Measurements from ENCODE around the gene APBA2.
A peak's percentile ranks its signal among the peaks of the same experiment; 100 is the strongest.

The APBA2 gene

GRCh38 chr15:28911310-28911931, 25.6 kb downstream of the APBA2 start:
- peaks cover 7 to 10% of the 10 kb centered on the region in 2 donors for H3K9me3 ChIP-seq (replicated peaks in 1 of 2; ENCODE audit: control insufficient read depth in 2 of 2, insufficient read depth in 1 of 2, low read depth in 1 of 2, low read length in 2 of 2)
- H3K14ac ChIP-seq (ENCODE audit: low read length): no peak overlapping the region
- no peak overlapping the region for H3K4me3 ChIP-seq (ENCODE audit: low read length in 2 of 2)
- H3K18ac ChIP-seq (ENCODE audit: low read length): no peak overlapping the region
- no peaks in the 10 kb centered on the region for H3K27me3 ChIP-seq (ENCODE audit: control insufficient read depth in 3 of 3, insufficient read depth in 3 of 3, low read depth in 1 of 3, low read length in 3 of 3)
- peaks cover 8 to 12% of the 10 kb centered on the region in 2 donors for H3K36me3 ChIP-seq (replicated peaks in 1 of 2; ENCODE audit: control insufficient read depth in 2 of 2, insufficient read depth in 2 of 2, low read length in 2 of 2)
- no peak overlapping the region for H4K8ac ChIP-seq (ENCODE audit: low read depth, low read length)
- no peak overlapping the region for H3K4ac ChIP-seq (ENCODE audit: low read length)
- H3K4me1 ChIP-seq (ENCODE audit: control insufficient read depth in 2 of 2, insufficient read depth in 1 of 2, low read depth in 1 of 2, low read length in 2 of 2): peaks cover 15 to 19% of the 10 kb centered on the region in 2 donors
- WGBS, 2 donors (ENCODE audit: extremely low coverage in 2 of 2, insufficient read length in 2 of 2, insufficient replicate concordance in 1 of 2): no CpG with 5 or more reads among the region's 8 CpGs
- no peak overlapping the region for H3K4me2 ChIP-seq (ENCODE audit: insufficient read depth, low read length, poor library complexity, severe bottlenecking)
- H2BK5ac ChIP-seq (ENCODE audit: low read length): no peak overlapping the region
- H3K9ac ChIP-seq (ENCODE audit: low read depth, low read length, poor library complexity): no peak overlapping the region
- no peak overlapping the region for H4K91ac ChIP-seq (ENCODE audit: low read depth, low read length, poor library complexity)
- no peak overlapping the region for H3K27ac ChIP-seq (replicated peaks; ENCODE audit: low read length)
- no peak overlapping the region for H3K23ac ChIP-seq (ENCODE audit: low read depth, low read length, poor library complexity)
- H2BK12ac ChIP-seq (ENCODE audit: low read length): no peak overlapping the region
- no peak overlapping the region for H2AFZ ChIP-seq (ENCODE audit: low read length)
- H2AK5ac ChIP-seq (ENCODE audit: low read depth, low read length): no peak overlapping the region
- no peak overlapping the region for H2BK120ac ChIP-seq (ENCODE audit: low read depth, low read length)
- DNase-seq (ENCODE audit: low spot score): no peak
- H2BK15ac ChIP-seq (ENCODE audit: low read length): no peak overlapping the region
- H3K79me1 ChIP-seq (ENCODE audit: low read depth, low read length): peaks cover 14% of the 10 kb centered on the region

- H2BK15ac ChIP-seq (ENCODE audit: low read length): no peak overlapping the region
- no peak overlapping the region for H3K18ac ChIP-seq (ENCODE audit: low read length)
- H4K91ac ChIP-seq (ENCODE audit: low read depth, low read length, poor library complexity): no peak overlapping the region
- H3K27me3 ChIP-seq (ENCODE audit: control insufficient read depth in 3 of 3, insufficient read depth in 3 of 3, low read depth in 1 of 3, low read length in 3 of 3): no peaks in the 10 kb centered on the region
- H2AK5ac ChIP-seq (ENCODE audit: low read depth, low read length): no peak overlapping the region
- peak overlapping the region; percentile 8 for H3K23ac ChIP-seq (ENCODE audit: low read depth, low read length, poor library complexity)
- H3K9ac ChIP-seq (ENCODE audit: low read depth, low read length, poor library complexity): no peak overlapping the region
- peaks cover 8 to 12% of the 10 kb centered on the region in 2 donors for H3K36me3 ChIP-seq (replicated peaks in 1 of 2; ENCODE audit: control insufficient read depth in 2 of 2, insufficient read depth in 2 of 2, low read length in 2 of 2)
- WGBS, 2 donors (ENCODE audit: extremely low coverage in 2 of 2, insufficient read length in 2 of 2, insufficient replicate concordance in 1 of 2): no CpG with 5 or more reads among the region's 2 CpGs
- peaks cover 15 to 19% of the 10 kb centered on the region in 2 donors for H3K4me1 ChIP-seq (ENCODE audit: control insufficient read depth in 2 of 2, insufficient read depth in 1 of 2, low read depth in 1 of 2, low read length in 2 of 2)
- no peak overlapping the region for H3K27ac ChIP-seq (replicated peaks; ENCODE audit: low read length)
- no peak overlapping the region for H3K4me3 ChIP-seq (ENCODE audit: low read length in 2 of 2)
- H3K4ac ChIP-seq (ENCODE audit: low read length): no peak overlapping the region
- peaks cover 14% of the 10 kb centered on the region for H3K79me1 ChIP-seq (ENCODE audit: low read depth, low read length)
- H4K8ac ChIP-seq (ENCODE audit: low read depth, low read length): no peak overlapping the region
- H2BK5ac ChIP-seq (ENCODE audit: low read length): no peak overlapping the region
- no peak overlapping the region for H2BK120ac ChIP-seq (ENCODE audit: low read depth, low read length)
- no peak overlapping the region for H2AFZ ChIP-seq (ENCODE audit: low read length)
- H2BK12ac ChIP-seq (ENCODE audit: low read length): no peak overlapping the region
- no peak overlapping the region for H3K4me2 ChIP-seq (ENCODE audit: insufficient read depth, low read length, poor library complexity, severe bottlenecking)
- H3K14ac ChIP-seq (ENCODE audit: low read length): no peak overlapping the region
- DNase-seq (ENCODE audit: low spot score): no peak
- peaks cover 6% of the 10 kb centered on the region in 2 donors for H3K9me3 ChIP-seq (replicated peaks in 1 of 2; ENCODE audit: control insufficient read depth in 2 of 2, insufficient read depth in 1 of 2, low read depth in 1 of 2, low read length in 2 of 2)
These were observed 26.6 kb downstream of the APBA2 start for GRCh38 chr15:28912422-28912821.

DNA sequence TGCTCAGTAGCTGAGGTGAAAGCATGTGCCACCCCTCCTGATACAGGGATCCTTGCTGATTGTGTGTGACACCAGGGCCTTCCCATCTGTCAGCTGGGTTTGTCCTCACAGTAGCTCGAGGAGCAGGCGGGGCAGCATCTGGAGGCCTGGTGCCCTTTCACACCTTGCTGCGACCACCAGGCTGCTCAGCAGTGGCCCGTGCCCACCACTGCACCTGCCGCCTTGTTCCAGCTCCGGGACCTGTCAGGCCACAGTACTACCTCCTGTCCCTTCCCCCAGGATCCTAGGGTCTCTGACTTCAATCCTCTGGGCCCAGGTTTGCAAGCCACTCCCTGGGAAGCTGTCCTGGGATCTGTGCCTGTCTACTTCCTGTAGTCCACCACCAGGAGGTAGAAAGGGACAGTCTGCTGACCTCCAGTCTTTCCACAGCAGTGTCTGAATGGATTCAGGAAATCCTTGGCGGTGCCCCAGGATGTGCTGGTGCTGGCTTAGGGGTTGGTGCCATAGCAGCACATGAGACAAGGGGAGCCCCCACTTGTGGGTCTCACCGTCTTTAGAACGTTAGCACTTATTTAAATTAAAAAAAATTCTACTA, 27.5 kb downstream of the APBA2 start:
- H2AK5ac ChIP-seq (ENCODE audit: low read depth, low read length): no peak overlapping the region
- no peak overlapping the region for H3K4ac ChIP-seq (ENCODE audit: low read length)
- no peak overlapping the region for H3K4me3 ChIP-seq (ENCODE audit: low read length in 2 of 2)
- peaks cover 0 to 3% of the 10 kb centered on the region in 2 donors for H3K9me3 ChIP-seq (replicated peaks in 1 of 2; ENCODE audit: control insufficient read depth in 2 of 2, insufficient read depth in 1 of 2, low read depth in 1 of 2, low read length in 2 of 2)
- H3K4me1 ChIP-seq (ENCODE audit: control insufficient read depth in 2 of 2, insufficient read depth in 1 of 2, low read depth in 1 of 2, low read length in 2 of 2): peaks cover 19 to 21% of the 10 kb centered on the region in 2 donors
- no peak overlapping the region for H2BK15ac ChIP-seq (ENCODE audit: low read length)
- H2BK5ac ChIP-seq (ENCODE audit: low read length): no peak overlapping the region
- H4K8ac ChIP-seq (ENCODE audit: low read depth, low read length): no peak overlapping the region
- H3K4me2 ChIP-seq (ENCODE audit: insufficient read depth, low read length, poor library complexity, severe bottlenecking): no peak overlapping the region
- H3K36me3 ChIP-seq (replicated peaks in 1 of 2; ENCODE audit: control insufficient read depth in 2 of 2, insufficient read depth in 2 of 2, low read length in 2 of 2): peaks cover 6 to 12% of the 10 kb centered on the region in 2 donors
- no peak overlapping the region for H3K27ac ChIP-seq (replicated peaks; ENCODE audit: low read length)
- no peak overlapping the region for H2AFZ ChIP-seq (ENCODE audit: low read length)
- no peak overlapping the region for H3K23ac ChIP-seq (ENCODE audit: low read depth, low read length, poor library complexity)
- no peak overlapping the region for H2BK120ac ChIP-seq (ENCODE audit: low read depth, low read length)
- H3K9ac ChIP-seq (ENCODE audit: low read depth, low read length, poor library complexity): no peak overlapping the region
- no peak overlapping the region for H3K14ac ChIP-seq (ENCODE audit: low read length)
- H3K18ac ChIP-seq (ENCODE audit: low read length): peak overlapping the region; percentile 54
- H3K79me1 ChIP-seq (ENCODE audit: low read depth, low read length): peaks cover 13% of the 10 kb centered on the region
- no peak overlapping the region for H4K91ac ChIP-seq (ENCODE audit: low read depth, low read length, poor library complexity)
- no peak overlapping the region for H2BK12ac ChIP-seq (ENCODE audit: low read length)
- WGBS, 2 donors (ENCODE audit: extremely low coverage in 2 of 2, insufficient read length in 2 of 2, insufficient replicate concordance in 1 of 2): no CpG with 5 or more reads among the region's 9 CpGs
- no peak for DNase-seq (ENCODE audit: low spot score)
- H3K27me3 ChIP-seq (ENCODE audit: control insufficient read depth in 3 of 3, insufficient read depth in 3 of 3, low read depth in 1 of 3, low read length in 3 of 3): no peaks in the 10 kb centered on the region

DNA sequence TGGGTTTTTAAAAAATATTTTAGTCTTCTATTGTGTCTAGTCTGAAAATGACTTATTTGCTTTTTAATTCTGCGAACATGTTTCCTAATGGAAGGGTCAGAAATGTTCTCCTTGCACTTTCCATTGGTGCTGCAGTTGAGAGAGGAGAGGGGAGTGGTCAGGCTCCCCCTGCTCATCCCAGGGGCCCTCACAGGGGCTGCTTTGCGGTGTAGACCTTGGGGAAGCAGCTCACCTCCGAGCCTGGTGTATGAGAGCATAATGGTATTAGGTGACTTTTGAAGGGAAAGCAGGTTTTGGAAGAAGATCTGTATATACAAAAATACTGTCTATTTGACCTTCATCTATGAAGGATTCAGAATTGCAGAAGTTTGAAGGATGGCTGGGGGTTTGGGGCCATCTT, 28.3 kb downstream of the APBA2 start:
- Histone ChIP-seq H2BK5ac (ENCODE audit: low read length) (no peak overlapping the region), H2BK12ac (ENCODE audit: low read length) (no peak overlapping the region), H3K27me3 (ENCODE audit: control insufficient read depth in 3 of 3, insufficient read depth in 3 of 3, low read depth in 1 of 3, low read length in 3 of 3) (no peaks in the 10 kb centered on the region), H2BK15ac (ENCODE audit: low read length) (no peak overlapping the region), H3K9me3 (replicated peaks in 1 of 2; ENCODE audit: control insufficient read depth in 2 of 2, insufficient read depth in 1 of 2, low read depth in 1 of 2, low read length in 2 of 2) (peaks cover 0 to 3% of the 10 kb centered on the region in 2 donors), H2AK5ac (ENCODE audit: low read depth, low read length) (no peak overlapping the region), H2AFZ (ENCODE audit: low read length) (no peak overlapping the region), H4K8ac (ENCODE audit: low read depth, low read length) (no peak overlapping the region), H3K4ac (ENCODE audit: low read length) (no peak overlapping the region), H3K4me1 (ENCODE audit: control insufficient read depth in 2 of 2, insufficient read depth in 1 of 2, low read depth in 1 of 2, low read length in 2 of 2) (peaks cover 19 to 23% of the 10 kb centered on the region in 2 donors), H3K9ac (ENCODE audit: low read depth, low read length, poor library complexity) (no peak overlapping the region), H3K36me3 (replicated peaks in 1 of 2; ENCODE audit: control insufficient read depth in 2 of 2, insufficient read depth in 2 of 2, low read length in 2 of 2) (peaks cover 6 to 12% of the 10 kb centered on the region in 2 donors), H3K79me1 (ENCODE audit: low read depth, low read length) (peaks cover 13% of the 10 kb centered on the region), H3K27ac (replicated peaks; ENCODE audit: low read length) (no peak overlapping the region), H3K14ac (ENCODE audit: low read length) (no peak overlapping the region), H3K23ac (ENCODE audit: low read depth, low read length, poor library complexity) (no peak overlapping the region), H2BK120ac (ENCODE audit: low read depth, low read length) (no peak overlapping the region), H3K4me3 (ENCODE audit: low read length in 2 of 2) (no peak overlapping the region), H4K91ac (ENCODE audit: low read depth, low read length, poor library complexity) (no peak overlapping the region), H3K18ac (ENCODE audit: low read length) (no peak overlapping the region), H3K4me2 (ENCODE audit: insufficient read depth, low read length, poor library complexity, severe bottlenecking) (no peak overlapping the region)
- no peak for DNase-seq (ENCODE audit: low spot score)
- WGBS, 2 donors (ENCODE audit: extremely low coverage in 2 of 2, insufficient read length in 2 of 2, insufficient replicate concordance in 1 of 2): no CpG with 5 or more reads among the region's 3 CpGs
